ENCODE results near the gene EML6.
"Not testable (repeated sequence)": the region's sequence is repeated elsewhere in the genome, so short reads cannot be mapped to it uniquely, and the experiment has no call there.

EML6 gene

GRCh38 chr2:54808661-54809060 is 85.2 kb downstream of the EML6 start:
- DNase-seq, result no peak

GRCh38 chr2:54809819-54810218 is 86.4 kb downstream of the EML6 start:
- DNase-seq, result peak; percentile 59

GRCh38 chr2:54810246-54810645 is 86.8 kb downstream of the EML6 start:
- no peak for DNase-seq

- DNase-seq, result no peak
Observed at GRCh38 chr2:54813584-54813983, 90.1 kb downstream of the EML6 start.

GRCh38 chr2:54814389-54815147 is 91.1 kb downstream of the EML6 start:
- no peak for DNase-seq

GRCh38 chr2:54815148-54815539 is 91.7 kb downstream of the EML6 start:
- no peak for DNase-seq

GRCh38 chr2:54818226-54818625 is 94.8 kb downstream of the EML6 start:
- no peak for DNase-seq

- DNase-seq, result no peak
Observed at GRCh38 chr2:54820558-54820957, 97.1 kb downstream of the EML6 start.

- no peak for DNase-seq
Observed at GRCh38 chr2:54824567-54824966, 101.1 kb downstream of the EML6 start.

GRCh38 chr2:54830546-54830945 is 107.1 kb downstream of the EML6 start:
- DNase-seq, result no peak

- DNase-seq, result no peak
Observed at GRCh38 chr2:54831480-54831879, 108.0 kb downstream of the EML6 start.

- DNase-seq, result no peak
Observed at GRCh38 chr2:54834721-54835120, 111.3 kb downstream of the EML6 start.

- no peak for DNase-seq
Observed at GRCh38 chr2:54836477-54836876, 113.0 kb downstream of the EML6 start.

GRCh38 chr2:54838585-54839035 is 115.1 kb downstream of the EML6 start:
- DNase-seq, result peak; percentile 75

GRCh38 chr2:54839461-54840255 is 116.2 kb downstream of the EML6 start:
- no peak for DNase-seq

- no peak for DNase-seq
Observed at GRCh38 chr2:54840559-54841468, 117.4 kb downstream of the EML6 start.

GRCh38 chr2:54841500-54841899 is 118.0 kb downstream of the EML6 start:
- not testable (repeated sequence) for DNase-seq

GRCh38 chr2:54845094-54845493 is 121.6 kb downstream of the EML6 start:
- DNase-seq, result no peak

GRCh38 chr2:54845514-54845913 is 122.1 kb downstream of the EML6 start:
- no peak for DNase-seq

- no peak for DNase-seq
Observed at GRCh38 chr2:54850171-54851122, 127.0 kb downstream of the EML6 start.

- no peak for DNase-seq
Observed at GRCh38 chr2:54853616-54854310, 130.3 kb downstream of the EML6 start.
